ENCODE data around the gene OGFRL1. TPM values are rescaled to one million over a fixed set of nuclear protein-coding genes. Genes with fewer than 3 reads are reported as not detected.

The OGFRL1 gene
- polyA plus RNA-seq, 1 donor from 2014 or later: 8.3 TPM

GRCh38 chr6:71292001-71292400, 3.4 kb downstream of the OGFRL1 start:
- Histone ChIP-seq H2AFZ (ENCODE audit: low read depth, low read length) (no peak overlapping the region), H3K9me2 (ENCODE audit: insufficient read depth, low read length) (no peaks in the 10 kb centered on the region), H3K9ac (ENCODE audit: low read length) (no peak overlapping the region), H3K4me2 (ENCODE audit: low read length) (no peak overlapping the region), H3K27ac (ENCODE audit: low read length) (no peak overlapping the region), H4K20me1 (ENCODE audit: insufficient read depth) (no peaks in the 10 kb centered on the region), H3K9me3 (ENCODE audit: low read length) (no peaks in the 10 kb centered on the region), H3K79me2 (replicated peaks; ENCODE audit: insufficient read depth, low read length) (no peaks in the 10 kb centered on the region), H3F3A (ENCODE audit: insufficient read depth, low read length, poor library complexity, severe bottlenecking) (no peaks in the 10 kb centered on the region), H3K36me3 (ENCODE audit: insufficient read depth, low read length) (no peaks in the 10 kb centered on the region), H3K27me3 (ENCODE audit: insufficient read depth, low read depth, low read length) (no peaks in the 10 kb centered on the region), H3K4me3 (ENCODE audit: low read length) (peak overlapping the region; percentile 27)
- TF ChIP-seq REST (IDR thresholded peaks at IDR 0.05; ENCODE audit: borderline replicate concordance): no peak
- no peak for TF ChIP-seq TAF1 (IDR thresholded peaks at IDR 0.05; ENCODE audit: low read depth)
- TF ChIP-seq RAD21 (conservative IDR thresholded peaks at IDR 0.05): no peak
- peak; percentile 25 for TF ChIP-seq POLR2AphosphoS5 (IDR thresholded peaks at IDR 0.05)

GRCh38 chr6:71294121-71294523, 5.5 kb downstream of the OGFRL1 start:
- no peak for TF ChIP-seq SMC3 (conservative IDR thresholded peaks at IDR 0.05; ENCODE audit: poor library complexity)
- TF ChIP-seq EP300 (conservative IDR thresholded peaks at IDR 0.05; ENCODE audit: poor library complexity, severe bottlenecking): no peak
- TF ChIP-seq RAD21 (conservative IDR thresholded peaks at IDR 0.05): no peak
- no peak for TF ChIP-seq REST (IDR thresholded peaks at IDR 0.05; ENCODE audit: borderline replicate concordance)
- no peak for TF ChIP-seq EZH2 (IDR thresholded peaks at IDR 0.05; ENCODE audit: borderline replicate concordance, insufficient read depth, low read length, poor library complexity, severe bottlenecking)
- TF ChIP-seq MXI1 (conservative IDR thresholded peaks at IDR 0.05; ENCODE audit: poor library complexity, severe bottlenecking): no peak
- TF ChIP-seq POLR2AphosphoS5 (IDR thresholded peaks at IDR 0.05): no peak
- no peak for TF ChIP-seq TAF1 (IDR thresholded peaks at IDR 0.05; ENCODE audit: low read depth)
- TF ChIP-seq CTCF (IDR thresholded peaks at IDR 0.05; ENCODE audit: poor library complexity, severe bottlenecking): no peak
- Histone ChIP-seq H3K4me2 (ENCODE audit: low read length) (no peak overlapping the region), H3K36me3 (ENCODE audit: insufficient read depth, low read length) (no peaks in the 10 kb centered on the region), H4K20me1 (ENCODE audit: insufficient read depth) (no peaks in the 10 kb centered on the region), H3K9me3 (ENCODE audit: low read length) (no peaks in the 10 kb centered on the region), H3K27ac (ENCODE audit: low read length) (no peak overlapping the region), H3K9me2 (ENCODE audit: insufficient read depth, low read length) (no peaks in the 10 kb centered on the region), H3K79me2 (replicated peaks; ENCODE audit: insufficient read depth, low read length) (no peaks in the 10 kb centered on the region), H3F3A (ENCODE audit: insufficient read depth, low read length, poor library complexity, severe bottlenecking) (no peaks in the 10 kb centered on the region), H2AFZ (ENCODE audit: low read depth, low read length) (no peak overlapping the region), H3K27me3 (ENCODE audit: insufficient read depth, low read depth, low read length) (no peaks in the 10 kb centered on the region), H3K4me3 (ENCODE audit: low read length) (no peak overlapping the region), H3K9ac (ENCODE audit: low read length) (no peak overlapping the region)
